Measurements from ENCODE around the gene WNK1. TPM values are rescaled to one million over a fixed set of nuclear protein-coding genes. Genes with fewer than 3 reads are reported as not detected.

The WNK1 gene
- total and polyA plus RNA-seq, 12 donors: 14.2 to 315 (median 123) TPM

GRCh38 chr12:712172-712863, 40.1 kb upstream of the WNK1 start:
- no peaks in the 10 kb centered on the region for H3K27me3 ChIP-seq
- no peak for DNase-seq
- TF ChIP-seq CTCF (IDR thresholded peaks at IDR 0.05): no peak
- TF ChIP-seq POLR2A (IDR thresholded peaks at IDR 0.05): no peak
- H3K27ac ChIP-seq: no peak overlapping the region
- intact Hi-C loops (cut with DNase I): no loop called here
- 71 to 87% (median 77%) methylated on average over 7 to 8 of the region's 8 CpGs for WGBS, 4 donors
- H3K9me3 ChIP-seq (replicated peaks in 1 of 3): no peaks in the 10 kb centered on the region
- no peaks in the 10 kb centered on the region for H3K36me3 ChIP-seq (replicated peaks in 1 of 2)
- H3K4me1 ChIP-seq (replicated peaks in 1 of 2): no peaks in the 10 kb centered on the region
- no peak overlapping the region for H3K4me3 ChIP-seq

DNA sequence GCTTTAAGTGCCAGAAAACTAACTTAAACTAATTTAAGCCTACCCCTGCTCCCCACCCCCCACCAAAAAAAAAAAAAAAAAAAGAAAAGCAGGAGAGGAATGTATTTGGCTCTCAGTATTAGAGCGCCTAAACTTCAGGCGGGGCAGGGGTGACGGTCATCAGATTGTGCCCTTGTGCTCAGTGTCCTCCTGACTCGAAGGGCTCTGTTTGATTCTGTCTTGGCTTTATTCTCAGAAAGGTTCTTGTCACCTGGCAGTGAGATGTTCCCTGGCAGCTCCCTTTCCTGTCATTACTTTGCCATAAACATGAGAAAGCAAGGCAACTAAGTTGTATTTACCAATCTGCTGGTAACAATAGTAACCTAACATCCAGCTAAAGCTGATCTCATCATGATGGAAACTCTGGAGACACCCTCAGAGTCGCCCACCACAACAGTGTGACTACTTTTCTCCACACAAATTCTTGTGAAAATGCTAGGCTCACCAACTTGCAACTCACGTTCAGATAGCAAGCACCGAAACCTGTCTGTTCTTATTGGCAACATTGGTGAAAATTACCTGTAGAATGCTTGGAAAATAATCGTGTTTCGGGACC, 39.0 kb upstream of the WNK1 start:
- WGBS, 4 donors: 79 to 89% (median 86%) methylated on average over 9 of the region's 9 CpGs
- TF ChIP-seq CTCF (IDR thresholded peaks at IDR 0.05): no peak
- TF ChIP-seq POLR2A (IDR thresholded peaks at IDR 0.05): no peak
- no peak overlapping the region for H3K4me3 ChIP-seq
- H3K27ac ChIP-seq: no peak overlapping the region
- no peaks in the 10 kb centered on the region for H3K4me1 ChIP-seq (replicated peaks in 1 of 2)
- DNase-seq: no peak
- no peaks in the 10 kb centered on the region for H3K36me3 ChIP-seq (replicated peaks in 1 of 2)
- no peaks in the 10 kb centered on the region for H3K9me3 ChIP-seq (replicated peaks in 1 of 3)
- H3K27me3 ChIP-seq: no peaks in the 10 kb centered on the region
- intact Hi-C loops (cut with DNase I): no loop called here

- intact Hi-C loops (cut with DNase I): no loop called here
- Histone ChIP-seq H3K36me3 (replicated peaks in 1 of 2) (no peaks in the 10 kb centered on the region), H3K27me3 (no peaks in the 10 kb centered on the region), H3K27ac (no peak overlapping the region), H3K4me1 (replicated peaks in 1 of 2) (peaks cover 0 to 7% of the 10 kb centered on the region in 2 donors), H3K9me3 (replicated peaks in 1 of 3) (no peaks in the 10 kb centered on the region), H3K4me3 (no peak overlapping the region)
- TF ChIP-seq POLR2A (IDR thresholded peaks at IDR 0.05) (no peak), CTCF (IDR thresholded peaks at IDR 0.05) (no peak)
- WGBS, 4 donors: 41 to 56% (median 49%) methylated on average over 4 of the region's 4 CpGs
- peak in 3 of 7 donors; percentile 5 to 75 (median 20) for DNase-seq
These were observed 35.9 kb upstream of the WNK1 start for GRCh38 chr12:716506-716905.

DNA sequence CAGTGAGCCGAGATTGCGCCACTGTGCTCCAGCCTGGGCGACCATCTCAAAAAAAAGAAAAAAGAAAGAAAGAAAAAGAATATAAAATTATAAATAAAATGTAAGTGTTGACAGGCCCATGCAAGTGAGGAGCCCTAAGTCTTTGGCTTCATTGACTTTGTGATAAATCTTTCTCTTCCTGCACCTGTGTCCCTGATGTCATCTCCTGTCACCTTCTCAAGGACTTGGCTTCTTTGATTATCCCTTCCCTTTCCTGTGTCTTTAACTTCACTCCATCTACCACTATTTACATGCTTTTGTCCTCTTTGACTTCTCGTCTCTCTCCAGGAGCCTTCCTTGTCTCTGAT, 33.6 kb upstream of the WNK1 start:
- WGBS, 4 donors: 76 to 97% (median 91%) methylated on average over 4 of the region's 4 CpGs
- intact Hi-C loops (cut with DNase I): no loop called here
- no peak for TF ChIP-seq CTCF (IDR thresholded peaks at IDR 0.05)
- TF ChIP-seq POLR2A (IDR thresholded peaks at IDR 0.05): no peak
- DNase-seq: no peak
- Histone ChIP-seq H3K36me3 (replicated peaks in 1 of 2) (no peaks in the 10 kb centered on the region), H3K9me3 (replicated peaks in 1 of 3) (peaks cover 0 to 5% (median 0%) of the 10 kb centered on the region in 3 donors), H3K27ac (no peak overlapping the region), H3K27me3 (no peaks in the 10 kb centered on the region), H3K4me1 (replicated peaks in 1 of 2) (peaks cover 0 to 7% of the 10 kb centered on the region in 2 donors), H3K4me3 (no peak overlapping the region)

Measured in adrenal gland (tissue), 12 donors.